Measurements from ENCODE around the gene CES3.
"Not testable (repeated sequence)": the region's sequence is repeated elsewhere in the genome, so short reads cannot be mapped to it uniquely, and the experiment has no call there.

CES3 gene

DNA sequence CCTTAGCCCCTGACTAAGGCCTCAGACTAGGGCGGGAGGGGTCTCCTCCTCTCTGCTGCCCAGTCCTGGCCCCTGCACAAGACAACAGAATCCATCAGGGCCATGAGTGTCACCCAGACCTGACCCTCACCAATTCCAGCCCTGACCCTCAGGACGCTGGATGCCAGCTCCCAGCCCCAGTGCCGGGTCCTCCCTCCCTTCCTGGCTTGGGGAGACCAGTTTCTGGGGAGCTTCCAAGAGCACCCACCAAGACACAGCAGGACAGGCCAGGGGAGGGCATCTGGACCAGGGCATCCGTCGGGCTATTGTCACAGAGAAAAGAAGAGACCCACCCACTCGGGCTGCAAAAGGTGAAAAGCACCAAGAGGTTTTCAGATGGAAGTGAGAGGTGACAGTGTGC lies 12.7 kb downstream of the CES3 start:
- DNase-seq, result no peak

DNA sequence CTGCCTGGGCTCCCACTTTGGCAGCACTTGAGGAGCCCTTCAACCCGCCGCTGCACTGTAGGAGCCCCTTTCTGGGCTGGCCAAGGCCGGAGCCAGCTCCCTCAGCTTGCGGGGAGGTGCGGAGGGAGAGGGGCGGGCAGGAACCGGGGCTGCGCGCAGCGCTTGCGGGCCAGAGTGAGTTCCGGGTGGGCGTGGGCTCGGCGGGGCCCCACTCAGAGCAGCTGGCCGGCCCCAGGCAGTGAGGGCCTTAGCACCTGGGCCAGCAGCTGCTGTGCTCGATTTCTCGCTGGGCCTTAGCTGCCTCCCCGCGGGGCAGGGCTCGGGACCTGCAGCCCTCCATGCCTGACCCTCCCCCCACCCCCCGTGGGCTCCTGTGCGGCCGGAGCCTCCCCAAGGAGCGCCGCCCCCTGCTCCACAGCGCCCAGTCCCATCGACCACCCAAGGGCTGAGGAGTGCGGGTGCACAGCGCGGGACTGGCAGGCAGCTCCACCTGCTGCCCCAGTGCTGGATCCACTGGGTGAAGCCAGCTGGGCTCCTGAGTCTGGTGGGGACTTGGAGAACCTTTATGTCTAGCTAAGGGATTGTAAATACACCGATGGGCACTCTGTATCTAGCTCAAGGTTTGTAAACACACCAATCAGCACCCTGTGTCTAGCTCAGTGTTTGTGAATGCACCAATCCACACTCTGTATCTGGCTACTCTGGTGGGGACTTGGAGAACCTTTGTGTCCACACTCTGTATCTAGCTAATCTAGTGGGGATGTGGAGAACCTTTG lies 13.3 kb downstream of the CES3 start:
- not testable (repeated sequence) for DNase-seq

DNA sequence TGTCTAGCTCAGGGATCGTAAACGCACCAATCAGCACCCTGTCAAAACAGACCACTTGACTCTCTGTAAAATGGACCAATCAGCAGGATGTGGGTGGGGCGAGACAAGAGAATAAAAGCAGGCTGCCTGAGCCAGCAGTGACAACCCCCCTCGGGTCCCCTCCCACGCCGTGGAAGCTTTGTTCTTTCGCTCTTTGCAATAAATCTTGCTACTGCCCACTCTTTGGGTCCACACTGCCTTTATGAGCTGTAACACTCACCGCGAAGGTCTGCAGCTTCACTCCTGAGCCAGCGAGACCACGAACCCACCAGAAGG lies 13.8 kb downstream of the CES3 start:
- peak; percentile 71 for DNase-seq

DNA sequence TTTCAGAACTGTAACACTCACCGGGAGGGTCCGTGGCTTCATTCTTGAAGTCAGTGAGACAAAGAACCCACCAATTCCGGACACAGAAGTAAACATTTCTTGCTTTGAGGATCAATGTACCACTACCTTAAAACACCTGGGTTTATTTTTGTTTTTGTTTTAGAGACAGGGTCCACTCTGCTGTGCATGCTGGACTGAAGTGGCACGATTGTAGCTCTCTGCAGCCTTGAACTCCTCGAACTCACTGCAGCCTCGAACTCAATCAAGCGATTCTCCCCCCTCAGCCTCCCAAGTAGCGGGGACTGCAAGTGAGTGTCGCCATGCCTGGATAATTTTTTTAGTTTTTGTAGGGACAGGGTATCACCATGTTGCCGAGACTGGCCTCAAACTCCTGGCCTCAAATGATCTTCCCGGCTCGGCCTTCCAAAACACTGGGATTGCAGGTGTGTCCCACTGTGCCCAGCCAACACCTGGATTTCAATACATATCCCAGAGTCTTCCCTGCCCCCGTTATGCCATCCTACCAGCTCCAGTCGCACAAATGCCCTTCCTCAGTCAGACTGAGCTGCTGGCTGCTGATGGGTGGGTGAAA lies 14.3 kb downstream of the CES3 start:
- peak; percentile 13 for DNase-seq

DNA sequence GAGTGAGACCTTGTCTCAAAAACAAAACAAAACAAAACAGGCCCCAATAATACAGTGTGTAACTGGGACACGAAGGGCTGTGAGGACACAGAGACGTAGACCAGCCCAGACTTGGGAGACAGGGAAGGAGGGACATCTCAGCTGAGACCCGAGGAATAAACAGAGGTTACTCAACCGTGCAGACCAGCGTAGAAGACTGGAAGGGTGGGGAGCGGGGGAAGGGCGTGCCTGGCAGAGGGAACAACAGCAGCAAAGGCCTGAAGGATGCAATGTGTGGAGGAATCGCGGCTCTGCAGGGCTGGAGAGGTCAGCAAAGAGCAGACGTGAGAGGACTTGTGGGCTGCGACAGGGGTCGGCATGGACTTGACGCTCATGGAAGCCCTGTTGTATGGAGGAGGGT lies 15.7 kb downstream of the CES3 start:
- no peak for DNase-seq

DNA sequence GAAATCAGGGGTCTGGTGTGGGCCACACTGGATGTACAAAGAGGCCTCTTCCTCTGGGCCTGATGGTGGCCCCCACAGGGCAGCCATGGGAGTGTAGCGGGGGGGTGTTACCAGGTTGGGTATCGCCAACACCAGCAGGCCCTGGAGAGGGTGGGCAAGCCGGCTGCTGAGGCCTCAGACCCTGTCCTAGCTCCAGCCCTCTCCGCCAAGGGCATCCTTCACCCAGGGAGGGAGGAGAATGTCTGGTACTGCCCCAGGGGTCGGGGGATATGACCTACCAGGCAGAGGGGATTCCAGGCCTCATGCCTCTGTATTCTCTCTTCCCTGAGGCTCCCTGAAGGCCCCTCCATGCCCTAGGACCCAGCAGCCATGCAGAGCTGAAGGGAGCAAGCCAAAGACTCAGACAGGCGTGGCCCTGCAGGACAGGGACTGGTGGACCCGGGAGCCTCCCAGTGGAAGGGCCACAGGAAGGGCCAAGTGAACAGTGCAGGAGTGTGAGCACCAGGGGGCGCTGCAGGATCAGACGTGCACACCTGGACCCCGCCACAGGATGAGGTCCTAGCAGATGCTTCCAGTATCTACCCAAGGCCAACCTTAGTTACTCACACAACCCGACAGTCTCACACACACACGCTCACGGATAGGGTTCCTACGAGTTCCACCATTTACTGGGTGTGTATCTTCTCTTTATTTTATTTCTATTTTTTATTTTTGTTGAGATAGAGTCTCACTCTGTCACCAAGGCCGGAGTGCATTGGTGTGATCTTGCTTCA lies 16.5 kb downstream of the CES3 start:
- DNase-seq, result peak; percentile 66

DNA sequence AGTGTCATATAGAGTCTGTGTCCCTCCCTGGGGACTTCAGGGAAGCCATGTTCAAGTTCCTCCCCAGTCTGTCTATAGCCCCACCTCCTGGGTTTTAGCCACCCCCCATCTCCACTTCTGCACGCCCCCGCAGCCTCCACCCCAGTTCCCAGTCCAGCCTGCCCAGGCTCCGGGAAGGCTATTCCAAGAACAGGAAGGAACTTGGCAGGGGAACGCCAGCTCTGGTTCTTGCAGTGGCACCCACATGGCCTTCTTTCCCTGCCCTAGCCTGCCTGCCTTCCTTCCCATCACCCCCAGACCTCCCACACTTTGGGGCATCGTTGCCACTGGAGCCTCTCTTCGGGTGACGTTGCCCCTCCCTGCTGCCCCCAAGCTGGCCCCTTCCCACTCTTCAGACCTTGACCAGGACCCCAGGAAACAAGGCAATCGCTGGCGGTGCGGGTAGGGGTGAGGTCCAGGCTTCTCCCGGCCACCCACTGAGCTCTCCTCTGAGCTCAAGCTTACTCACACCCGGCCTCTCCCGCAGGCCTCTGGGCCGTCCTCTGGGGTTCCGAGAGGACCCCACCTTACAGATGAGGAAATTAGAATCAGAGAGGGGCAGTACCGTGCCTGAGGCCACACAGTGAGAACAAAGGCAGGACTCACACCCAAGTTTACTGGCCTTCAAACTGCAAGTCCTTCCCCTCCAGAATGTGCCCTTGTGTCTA lies 18.1 kb downstream of the CES3 start:
- no peak for DNase-seq

DNA sequence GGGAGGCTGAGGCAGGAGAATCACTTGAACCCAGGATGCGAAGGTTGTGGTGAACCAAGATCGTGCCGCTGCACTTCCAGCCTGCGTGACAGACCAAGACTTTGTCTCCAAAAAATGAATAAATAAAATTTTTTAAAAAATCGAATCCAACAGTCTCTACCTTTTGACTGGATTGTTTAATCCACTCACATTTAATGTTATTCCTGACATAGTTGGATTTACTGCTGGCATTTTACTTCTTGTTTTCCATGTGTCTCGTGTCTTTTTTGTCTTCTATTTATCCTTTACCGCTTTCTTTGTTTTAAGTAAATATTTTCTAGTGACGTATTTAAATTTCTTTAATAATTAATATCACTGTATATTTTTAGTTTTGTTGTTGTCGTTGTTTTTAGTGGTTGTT lies 22.0 kb downstream of the CES3 start:
- DNase-seq, result no peak

DNA sequence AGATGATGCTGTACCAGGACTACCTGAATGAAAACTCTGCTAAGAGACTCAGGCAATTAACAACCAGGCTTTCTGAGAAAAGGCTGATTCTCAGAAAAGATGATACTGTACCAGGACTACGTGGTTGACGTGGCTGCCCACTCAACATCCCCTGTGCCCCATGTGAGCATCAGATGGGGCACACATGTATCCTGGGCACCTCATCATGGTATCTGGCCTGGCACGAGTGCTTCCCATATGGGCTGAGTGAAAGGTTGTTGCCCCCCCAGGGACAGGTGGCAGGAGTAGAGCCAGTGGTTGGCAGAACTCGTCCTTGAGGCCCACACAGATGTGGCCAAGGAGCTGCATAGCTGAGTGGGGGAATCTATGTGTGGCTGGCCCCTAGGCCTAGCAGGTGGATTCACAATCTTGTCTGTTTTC lies 23.8 kb downstream of the CES3 start:
- no peak for DNase-seq

DNA sequence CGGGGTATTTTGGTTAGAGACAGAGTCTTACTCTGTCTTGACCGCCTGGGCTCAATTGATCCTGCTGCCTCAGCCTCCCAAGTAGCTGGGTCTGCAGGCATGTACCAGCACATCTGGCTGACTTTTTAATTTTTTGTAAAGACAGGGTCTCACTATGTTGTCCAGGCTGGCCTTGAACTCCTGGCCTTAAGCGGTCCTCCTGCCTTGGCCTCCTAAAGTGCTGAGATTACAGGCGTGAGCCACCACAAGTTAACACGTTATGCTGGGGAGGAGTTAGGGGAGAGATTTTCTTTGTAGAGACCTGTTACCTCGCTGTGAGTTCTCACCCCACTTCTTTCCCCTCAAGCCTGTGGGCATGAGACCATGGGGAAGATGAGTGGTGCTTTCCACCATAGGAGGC lies 25.5 kb downstream of the CES3 start:
- DNase-seq, result no peak

DNA sequence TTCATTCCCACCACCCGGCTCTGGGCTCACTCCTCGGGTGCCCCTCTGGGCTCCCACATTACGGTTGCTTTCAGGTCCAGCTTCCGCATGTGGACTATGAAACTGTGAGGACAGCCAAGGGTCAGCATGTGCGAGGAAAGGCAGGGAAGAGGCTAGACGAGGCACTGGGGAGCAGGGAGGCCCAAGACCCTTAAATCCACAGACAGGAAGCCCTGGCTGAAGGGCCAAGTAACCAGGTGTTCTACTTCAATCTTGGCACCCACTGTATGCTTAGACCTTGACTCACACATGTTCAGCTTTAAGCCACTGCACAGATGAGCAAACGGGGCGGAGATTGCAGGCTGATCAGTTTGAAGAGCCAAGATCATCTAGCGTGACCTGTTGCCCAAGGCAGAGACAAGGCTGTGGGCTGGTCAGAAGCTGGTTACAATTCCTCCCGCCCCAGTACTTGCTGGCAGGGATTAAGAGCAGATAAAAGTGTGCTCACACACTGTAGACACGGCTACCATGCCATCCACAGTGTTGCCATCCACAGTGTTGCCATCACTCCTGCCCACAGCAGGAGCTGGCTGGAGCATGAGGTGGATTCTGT lies 27.2 kb downstream of the CES3 start, which contains the start of gene CES4A:
Gene CES4A, plus strand, starts transcription at position 393 of the 592 bp plus-strand sequence. Its CDS starts 184 bp downstream, at position 577.
- no peak for DNase-seq

DNA sequence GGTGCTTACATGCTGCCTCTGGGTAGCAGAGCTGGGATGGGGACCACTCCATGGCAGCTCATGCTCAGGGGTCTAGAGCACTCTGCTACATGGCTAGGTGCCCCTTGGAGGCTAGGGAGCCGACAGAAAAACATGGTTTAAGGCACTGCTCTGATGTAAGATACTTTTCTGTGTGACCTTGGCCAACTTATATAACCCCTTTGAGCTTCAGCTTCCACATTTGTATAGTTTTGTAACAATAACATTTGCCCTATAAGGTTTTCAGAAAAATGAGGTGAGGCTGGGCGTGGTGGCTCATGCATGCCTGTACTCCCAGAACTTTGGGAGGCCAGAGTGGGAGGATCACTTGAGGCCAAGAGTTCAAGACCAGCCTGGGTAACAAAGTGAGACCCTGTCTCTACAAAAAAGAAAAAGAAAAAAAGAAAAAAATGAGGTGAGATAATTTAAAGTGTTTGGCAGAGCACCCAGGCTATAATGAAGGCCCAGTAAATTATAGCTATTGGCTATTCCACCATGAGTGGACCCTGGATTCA lies 30.5 kb downstream of the CES3 start:
- DNase-seq, result no peak

DNA sequence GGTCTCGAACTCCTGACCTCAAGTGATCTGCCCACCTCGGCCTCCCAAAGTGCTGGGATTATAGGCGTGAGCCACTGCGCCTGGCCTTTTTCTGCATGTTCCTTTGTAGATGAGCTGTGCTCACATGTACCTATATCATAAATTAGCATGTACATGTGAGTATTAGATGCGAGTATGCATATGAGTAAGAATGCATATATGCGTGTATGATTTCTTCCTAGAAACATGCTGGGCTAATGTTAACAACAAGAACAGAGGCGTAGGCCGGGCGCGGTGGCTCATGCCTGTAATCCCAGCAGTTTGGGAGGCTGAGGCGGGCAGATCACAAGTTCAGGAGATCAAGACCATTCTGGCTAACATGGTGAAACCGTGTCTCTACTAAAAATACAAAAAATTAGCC lies 32.5 kb downstream of the CES3 start:
- DNase-seq, result not testable (repeated sequence)

DNA sequence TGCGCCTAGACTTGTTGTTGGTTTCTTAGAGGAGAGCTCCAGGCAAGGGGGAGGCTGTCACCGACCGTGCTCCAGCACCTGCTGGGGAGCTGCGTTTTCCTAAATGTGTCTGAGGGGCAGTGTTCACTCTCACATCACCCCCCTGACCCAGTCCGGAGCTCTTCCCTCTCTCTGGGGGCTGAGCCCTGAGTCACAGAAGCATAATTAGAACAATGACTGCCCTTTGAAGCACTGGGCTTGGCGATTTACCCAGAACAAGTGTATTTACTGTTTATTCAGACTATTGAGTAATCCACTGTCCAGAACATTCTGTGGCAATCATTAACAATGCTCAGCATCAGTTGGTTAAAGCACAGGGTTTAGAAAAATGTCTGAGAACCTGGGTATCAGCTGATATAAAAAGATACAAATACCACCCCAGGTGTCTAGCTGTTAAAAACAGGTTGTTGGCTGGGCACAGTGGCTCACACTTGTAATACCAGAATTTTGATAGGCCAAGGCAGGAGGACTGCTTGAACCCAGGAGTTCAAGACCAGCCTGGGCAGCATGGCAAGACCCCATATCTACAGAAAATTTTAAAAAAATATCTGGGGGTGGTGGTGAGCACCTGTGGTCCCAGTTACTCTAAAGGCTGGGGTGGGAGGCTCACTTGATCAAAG lies 35.4 kb downstream of the CES3 start:
- DNase-seq, result no peak

DNA sequence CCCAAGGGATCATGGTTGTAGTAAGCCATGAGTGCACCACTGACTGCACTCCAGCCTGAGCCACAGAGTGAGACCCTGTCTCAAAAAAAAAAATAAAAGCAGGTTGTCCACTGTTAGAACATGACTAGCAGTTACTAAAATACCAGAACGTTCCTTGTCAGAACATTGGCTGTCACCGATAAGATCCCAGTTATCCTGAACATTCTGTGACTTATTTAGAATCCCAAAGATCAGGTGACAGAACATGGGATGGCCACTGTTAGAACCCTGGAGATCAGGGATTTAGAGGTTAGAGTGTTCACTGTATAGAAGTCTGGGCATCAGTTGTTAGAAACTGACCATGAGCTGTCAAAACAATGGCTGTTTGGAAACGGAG lies 35.9 kb downstream of the CES3 start:
- DNase-seq, result no peak

DNA sequence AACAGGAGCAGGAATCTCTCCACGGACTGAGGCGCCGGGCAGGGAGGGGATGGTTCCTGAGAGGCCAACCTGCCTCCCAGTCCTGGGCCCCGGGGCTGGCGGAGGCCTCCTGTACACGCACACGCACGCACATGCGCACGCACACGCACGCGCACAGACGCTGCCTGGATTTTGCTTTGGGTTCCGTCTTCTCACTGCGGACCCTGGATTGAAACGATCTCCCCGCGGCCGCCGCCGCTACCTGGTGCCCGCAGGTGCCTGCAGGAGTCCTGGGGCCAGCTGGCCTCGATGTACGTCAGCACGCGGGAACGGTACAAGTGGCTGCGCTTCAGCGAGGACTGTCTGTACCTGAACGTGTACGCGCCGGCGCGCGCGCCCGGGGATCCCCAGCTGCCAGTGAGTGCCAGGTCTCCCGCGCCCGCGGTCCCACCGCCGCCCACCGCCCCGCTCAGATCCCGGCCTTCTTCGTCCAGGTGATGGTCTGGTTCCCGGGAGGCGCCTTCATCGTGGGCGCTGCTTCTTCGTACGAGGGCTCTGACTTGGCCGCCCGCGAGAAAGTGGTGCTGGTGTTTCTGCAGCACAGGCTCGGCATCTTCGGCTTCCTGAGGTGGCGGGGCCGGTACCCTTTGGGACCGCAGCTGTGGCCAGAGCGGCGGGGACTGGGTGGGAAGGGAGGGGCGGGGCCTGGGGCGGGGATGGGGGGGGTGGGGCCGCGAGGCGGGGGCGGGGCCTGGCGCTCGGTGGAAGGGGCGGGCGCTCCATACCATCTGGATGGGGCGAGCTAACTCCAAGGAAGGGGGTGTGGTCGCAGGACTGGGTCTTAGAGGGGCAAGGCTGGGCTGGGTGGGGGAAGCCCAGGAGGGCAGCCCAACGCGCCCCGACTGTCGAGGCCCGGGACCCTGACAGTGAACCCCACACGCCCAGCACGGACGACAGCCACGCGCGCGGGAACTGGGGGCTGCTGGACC lies 39.6 kb downstream of the CES3 start:
- peak; percentile 10 for DNase-seq

DNA sequence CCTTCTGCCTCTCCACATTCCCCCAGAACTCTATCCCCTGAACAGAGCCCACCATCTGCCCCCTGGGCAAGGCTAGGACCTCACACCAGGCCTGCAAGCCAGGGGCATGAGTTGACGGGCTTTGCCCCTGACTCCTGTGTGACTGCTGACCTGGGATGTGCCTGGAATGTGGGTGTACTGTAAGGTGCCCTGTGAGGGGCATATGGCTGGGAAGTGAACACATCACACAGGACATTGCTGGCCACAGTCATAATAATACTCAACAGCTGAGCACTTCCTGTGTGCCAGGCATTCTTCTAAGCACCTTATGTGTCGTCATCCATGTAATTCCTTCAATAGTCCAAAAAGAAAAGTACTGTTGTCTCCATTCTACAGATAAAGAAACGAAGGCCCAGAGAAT lies 40.7 kb downstream of the CES3 start:
- DNase-seq, result no peak

DNA sequence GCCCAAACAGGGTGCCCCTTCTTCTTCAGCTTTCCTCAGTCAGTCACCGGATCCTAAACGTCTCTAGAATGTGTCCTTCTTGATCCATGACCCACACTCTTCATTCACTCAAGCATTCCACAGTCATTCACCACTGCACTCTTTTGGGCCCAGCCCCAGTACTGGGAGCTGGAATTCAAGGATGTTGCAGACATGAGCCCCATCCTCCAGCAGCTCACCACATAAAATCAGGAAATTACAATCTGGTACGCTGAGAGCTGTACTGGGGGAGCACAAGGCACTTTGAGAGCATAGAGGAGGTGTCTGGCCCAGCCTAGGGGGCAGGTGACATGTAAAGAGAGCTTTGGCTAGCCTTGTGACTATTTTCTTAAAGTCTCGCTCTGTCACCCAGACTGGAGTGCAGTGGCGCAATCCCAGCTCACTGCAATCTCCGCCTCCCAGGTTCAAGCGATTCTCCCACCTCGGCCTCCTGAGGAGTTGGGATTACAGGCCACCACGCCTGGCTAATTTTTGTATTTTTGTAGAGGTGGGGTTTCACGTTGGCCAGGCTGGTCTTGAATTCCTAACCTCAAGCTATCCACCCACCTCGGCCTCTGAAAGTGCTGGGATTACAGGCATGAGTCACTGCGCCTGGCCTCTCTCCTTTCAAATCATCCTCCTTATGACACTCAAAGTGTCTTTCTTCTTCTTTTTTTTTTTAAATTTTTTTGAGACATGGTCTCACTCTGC lies 46.0 kb downstream of the CES3 start:
- DNase-seq, result no peak

DNA sequence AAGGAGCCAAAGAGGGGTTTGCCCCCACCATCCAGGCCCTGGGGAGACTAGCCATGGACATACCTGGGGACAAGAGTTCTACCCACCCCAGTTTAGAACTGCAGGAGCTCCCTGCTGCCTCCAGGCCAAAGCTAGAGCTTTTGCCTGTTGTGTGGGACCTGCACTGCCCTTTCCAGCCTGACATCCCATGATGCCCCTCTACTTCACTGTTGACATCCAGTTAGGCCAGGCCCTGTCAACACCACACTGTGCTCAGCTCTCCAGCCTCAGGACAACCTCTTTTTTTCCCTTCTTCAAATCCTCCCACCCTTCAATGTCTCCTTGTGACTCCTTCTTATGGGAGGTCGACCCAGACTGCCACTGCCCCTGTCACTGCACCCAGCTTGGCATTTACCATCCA lies 48.1 kb downstream of the CES3 start:
- DNase-seq, result no peak

DNA sequence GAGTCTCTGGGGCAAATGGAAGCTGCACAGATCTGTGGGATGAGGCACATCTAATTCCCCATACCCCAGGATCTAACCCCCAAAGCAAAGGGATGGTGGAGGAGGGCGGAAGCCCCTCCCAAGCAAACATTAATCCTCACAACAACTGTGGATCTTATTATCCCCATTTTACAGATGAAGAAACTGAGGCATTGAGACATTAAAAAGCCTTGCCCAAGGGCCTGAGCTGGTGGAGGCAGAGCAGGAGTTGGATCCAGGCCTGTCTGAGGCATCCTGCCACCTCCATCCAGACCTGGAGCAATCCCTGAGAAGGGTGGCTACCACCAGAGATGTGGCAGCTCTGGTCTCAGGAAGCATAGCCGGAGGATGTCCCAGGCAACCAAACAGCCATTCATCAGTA lies 50.2 kb downstream of the CES3 start:
- DNase-seq, result no peak
